GM19455 (cell line): Measurements from ENCODE around the gene NLE1.
"Not testable (repeated sequence)": the region's sequence is repeated elsewhere in the genome, so short reads cannot be mapped to it uniquely, and the experiment has no call there.

ENCODE experiments used
- ATAC-seq: cut with Tn5 transposase; IDR thresholded peaks from one replicate; pipeline ENCODE4 v1.9.1; 2021; ENCODE audit not compliant: unreplicated experiment

NLE1 gene

DNA sequence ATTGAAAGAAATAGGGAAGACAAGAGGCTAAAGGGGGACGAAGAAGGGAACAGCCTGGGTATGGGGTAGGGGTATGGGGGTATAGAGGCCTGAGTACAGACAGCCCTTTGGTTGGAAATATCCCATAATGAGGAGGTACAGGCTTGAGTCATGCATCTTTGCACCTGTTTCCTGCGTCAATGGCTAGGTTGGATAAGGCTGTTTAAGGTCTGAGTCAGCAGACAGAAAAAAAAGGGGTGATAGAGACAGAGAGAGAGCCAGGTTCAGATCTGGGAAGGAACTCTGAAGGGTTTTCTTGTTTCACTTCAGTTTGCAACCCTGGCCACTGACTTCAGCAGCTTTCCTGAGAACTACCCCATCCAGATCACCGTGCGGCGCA, 12.1 kb downstream of the NLE1 start:
- no peak for ATAC-seq

- no peak for ATAC-seq
Observed at GRCh38 chr17:35129154-35129972, 12.7 kb downstream of the NLE1 start.

- no peak for ATAC-seq
Observed at GRCh38 chr17:35127751-35128514, 14.2 kb downstream of the NLE1 start.

DNA sequence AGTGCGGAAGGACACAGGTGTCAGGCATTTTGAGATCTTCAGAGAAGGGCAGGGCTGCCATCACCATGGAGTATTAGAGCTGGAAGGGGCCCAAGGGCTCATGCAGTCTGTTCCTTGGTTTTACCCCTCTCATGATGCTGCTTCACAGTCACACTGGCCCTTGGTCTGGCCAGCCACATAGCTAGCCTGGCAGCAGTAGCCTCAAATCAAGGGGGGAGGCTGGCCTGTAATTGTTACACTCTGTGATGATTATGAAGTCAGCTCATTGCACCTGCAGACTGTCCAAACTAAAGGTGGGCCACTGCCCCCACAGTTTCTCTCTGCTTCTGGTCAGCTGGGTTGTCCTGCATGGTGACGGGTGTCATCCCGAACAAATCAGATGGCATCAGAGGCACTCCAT, 20.8 kb downstream of the NLE1 start, which contains the start of gene FNDC8:
FNDC8 (plus strand) TSS at position 301 of the 400 bp plus-strand sequence; CDS start at position 380, 79 bp downstream.
- no peak for ATAC-seq

GRCh38 chr17:35119370-35120165, 22.5 kb downstream of the NLE1 start, which contains the start of gene RAD51D:
RAD51D (minus strand) TSS chr17:35119860; CDS start chr17:35119613, 247 bp downstream.
- peak; percentile 81 for ATAC-seq

DNA sequence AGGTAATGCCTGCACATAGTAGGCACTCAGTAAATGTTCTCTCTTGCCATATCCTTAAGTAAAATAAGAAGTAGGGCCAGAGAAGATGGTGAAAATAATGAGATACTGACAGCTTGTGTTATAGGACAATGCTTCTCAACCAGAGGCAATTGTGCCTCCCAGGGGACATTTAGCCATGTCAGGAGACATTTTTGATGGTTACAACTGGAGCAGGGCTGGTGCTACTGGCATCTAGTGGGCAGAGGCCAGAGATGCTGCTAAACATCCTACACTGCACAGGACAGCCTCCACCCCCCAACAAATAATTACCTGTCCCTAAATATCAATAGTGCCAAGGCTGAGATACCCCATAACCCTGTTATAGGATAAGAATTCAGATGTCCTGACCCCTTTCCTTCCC, 24.1 kb downstream of the NLE1 start:
- ATAC-seq = no peak

DNA sequence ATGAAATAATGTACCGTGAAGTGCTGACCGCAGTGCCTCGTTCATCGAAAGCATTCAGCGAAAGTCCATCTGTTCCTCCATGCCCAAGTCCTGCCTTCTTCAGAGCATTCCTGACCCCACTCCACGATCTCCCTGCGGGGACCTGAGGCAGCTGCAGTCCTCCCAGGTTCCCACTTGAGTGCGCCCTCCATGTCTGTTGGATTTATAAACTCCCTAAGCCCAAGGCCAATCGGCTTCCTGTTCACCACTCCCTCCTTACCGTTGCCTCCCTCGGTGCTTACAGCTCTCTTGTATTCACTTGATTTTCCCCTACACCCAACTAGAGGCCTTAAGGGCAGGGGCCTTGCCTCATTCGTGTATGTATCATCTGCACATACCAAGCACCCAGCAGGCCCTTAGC, 25.3 kb downstream of the NLE1 start:
- ATAC-seq = no peak

GRCh38 chr17:35110791-35111190, 31.3 kb downstream of the NLE1 start:
- not testable (repeated sequence) for ATAC-seq

DNA sequence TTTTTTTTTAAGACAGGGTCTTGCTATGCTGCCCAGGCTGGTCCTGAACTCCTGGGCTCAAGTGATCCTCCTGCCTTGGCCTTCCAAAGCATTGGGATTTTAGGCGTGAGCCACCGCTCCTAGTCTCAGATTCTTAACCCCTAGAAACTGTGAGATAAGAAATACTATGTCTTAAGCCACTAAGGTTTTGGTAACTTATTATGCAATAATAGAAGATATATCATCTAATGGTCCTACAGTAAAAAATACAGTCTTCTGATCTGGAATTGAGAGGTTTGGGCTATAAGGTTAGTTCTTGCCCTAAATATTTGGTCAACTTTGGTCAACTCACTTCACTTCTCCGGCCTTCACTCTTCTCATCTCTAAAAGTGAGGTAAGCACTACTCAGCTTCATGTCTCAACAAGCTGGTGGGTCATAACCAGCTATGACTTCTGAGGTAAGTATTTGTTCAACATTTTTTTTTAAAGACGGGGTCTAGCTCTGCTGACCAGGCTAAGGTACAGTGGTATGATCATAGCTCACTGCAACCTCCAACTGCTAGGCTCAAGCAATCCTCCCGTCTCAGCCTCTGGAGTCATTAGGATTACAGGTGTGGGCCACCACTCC, 37.2 kb downstream of the NLE1 start:
- ATAC-seq = no peak

DNA sequence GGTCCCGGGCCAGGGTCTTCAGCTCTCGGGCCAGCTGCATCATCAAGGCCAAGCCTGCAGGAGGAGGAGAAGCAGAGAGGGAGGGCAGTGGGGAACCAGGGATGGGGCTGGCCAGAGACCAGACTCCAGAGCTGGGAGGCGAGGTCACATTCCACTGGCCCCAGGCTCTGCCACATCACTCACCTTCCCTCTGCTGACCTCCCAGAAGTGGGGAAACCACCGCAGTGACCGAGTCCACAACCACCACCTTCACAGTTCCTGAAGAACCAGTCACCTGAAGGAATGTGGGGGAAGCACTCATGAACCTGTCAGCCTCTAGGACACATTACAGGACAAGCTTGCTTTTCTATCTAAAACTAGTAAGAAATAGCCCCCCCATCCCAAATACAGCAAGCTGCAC, 38.8 kb downstream of the NLE1 start:
- ATAC-seq = no peak

DNA sequence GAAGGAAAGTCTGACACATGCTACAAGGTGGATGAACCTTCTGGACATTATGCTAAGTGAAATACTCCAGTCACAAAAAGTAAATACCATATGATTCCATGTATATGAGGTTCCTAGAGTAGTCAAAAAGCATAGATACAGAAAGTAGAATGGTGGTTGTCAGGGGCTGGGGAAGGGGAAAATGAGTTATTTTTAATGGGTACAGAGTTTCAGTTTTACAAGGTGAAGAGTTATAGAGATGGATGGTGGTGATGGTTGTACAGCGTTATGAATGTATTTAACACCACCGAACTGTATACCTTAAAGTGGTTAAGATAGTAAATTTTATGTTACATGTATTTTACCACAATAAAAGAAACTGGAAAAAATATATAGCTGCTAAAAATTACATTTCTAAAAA, 40.4 kb downstream of the NLE1 start:
- no peak for ATAC-seq

DNA sequence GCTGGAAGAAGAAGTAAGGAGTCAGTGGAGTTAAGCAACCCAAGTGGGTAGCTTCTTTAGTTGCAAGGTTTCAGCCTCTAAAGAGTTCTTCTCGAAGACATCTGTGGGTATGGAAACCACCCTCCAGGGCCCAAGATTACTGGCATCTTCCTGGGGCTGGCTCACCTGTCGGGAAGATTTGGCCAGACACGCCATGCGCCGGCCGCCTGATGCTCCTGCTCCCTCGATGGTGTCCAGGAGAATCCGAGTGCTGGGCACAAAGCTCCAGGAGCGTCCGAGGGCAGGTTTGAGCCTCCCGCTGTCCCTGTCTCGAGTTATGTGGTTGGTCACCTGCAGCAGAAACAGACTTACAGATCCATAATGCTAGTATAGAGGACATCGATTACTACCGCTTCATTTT, 41.1 kb downstream of the NLE1 start:
- ATAC-seq = no peak

DNA sequence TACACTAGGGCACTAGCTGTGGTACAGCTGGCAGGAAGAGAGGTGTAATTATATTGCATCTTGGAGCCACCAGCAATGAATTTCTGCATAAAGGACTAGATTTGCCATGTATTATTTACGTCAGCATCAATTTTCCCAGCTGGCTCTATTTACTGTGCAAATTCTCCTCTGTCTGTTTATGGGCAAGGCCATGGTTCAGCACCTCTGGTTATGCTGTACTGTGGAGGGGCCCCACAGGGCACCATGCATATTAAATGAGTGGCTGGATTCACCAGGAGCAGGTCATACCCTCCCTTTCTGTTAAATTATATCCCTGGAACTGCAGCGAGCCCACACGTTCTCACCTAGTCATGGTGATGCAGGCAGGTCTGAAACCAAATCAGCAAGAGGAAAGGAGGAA, 42.2 kb downstream of the NLE1 start:
- no peak for ATAC-seq

GRCh38 chr17:35097776-35098175, 44.3 kb downstream of the NLE1 start:
- no peak for ATAC-seq

GRCh38 chr17:35095741-35096140, 46.4 kb downstream of the NLE1 start:
- ATAC-seq = no peak

DNA sequence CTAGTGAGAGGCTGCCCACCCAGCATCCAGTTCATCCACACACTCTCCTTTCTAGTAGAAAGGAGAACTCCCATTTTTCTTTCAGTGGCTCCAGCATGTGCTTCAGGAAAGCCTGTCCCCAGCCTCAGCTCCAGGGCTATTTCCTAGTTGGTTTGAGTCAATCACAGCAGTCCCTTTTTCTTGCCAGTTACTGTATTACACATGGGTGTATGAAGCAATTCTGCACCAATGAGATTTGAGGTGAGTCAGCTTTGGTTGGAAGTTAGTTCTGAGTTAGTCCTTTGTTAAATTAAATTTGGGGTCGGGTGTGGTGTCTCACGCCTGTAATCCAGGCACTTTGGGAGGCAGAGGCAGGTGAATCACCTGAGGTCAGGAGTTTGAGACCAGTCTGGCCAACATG, 47.2 kb downstream of the NLE1 start:
- no peak for ATAC-seq

DNA sequence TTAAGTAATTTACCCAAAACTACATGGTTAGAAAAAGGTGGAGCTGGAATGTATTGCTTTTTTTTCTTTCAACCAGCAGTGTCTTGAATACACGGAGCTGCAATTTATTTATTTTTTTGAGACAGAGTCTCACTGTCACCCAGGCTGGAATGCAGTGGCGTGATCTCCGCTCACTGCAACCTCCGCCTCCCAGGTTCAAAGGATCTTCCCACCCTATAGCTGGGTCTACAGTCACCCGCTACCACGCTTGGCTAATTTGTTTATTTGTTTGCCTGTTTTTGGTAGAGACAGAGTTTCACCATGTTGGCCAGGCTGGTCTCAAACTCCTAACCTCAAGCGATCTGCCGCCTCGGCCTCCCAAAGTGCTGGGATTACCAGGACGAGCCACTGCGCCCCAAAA, 51.4 kb downstream of the NLE1 start:
- not testable (repeated sequence) for ATAC-seq

DNA sequence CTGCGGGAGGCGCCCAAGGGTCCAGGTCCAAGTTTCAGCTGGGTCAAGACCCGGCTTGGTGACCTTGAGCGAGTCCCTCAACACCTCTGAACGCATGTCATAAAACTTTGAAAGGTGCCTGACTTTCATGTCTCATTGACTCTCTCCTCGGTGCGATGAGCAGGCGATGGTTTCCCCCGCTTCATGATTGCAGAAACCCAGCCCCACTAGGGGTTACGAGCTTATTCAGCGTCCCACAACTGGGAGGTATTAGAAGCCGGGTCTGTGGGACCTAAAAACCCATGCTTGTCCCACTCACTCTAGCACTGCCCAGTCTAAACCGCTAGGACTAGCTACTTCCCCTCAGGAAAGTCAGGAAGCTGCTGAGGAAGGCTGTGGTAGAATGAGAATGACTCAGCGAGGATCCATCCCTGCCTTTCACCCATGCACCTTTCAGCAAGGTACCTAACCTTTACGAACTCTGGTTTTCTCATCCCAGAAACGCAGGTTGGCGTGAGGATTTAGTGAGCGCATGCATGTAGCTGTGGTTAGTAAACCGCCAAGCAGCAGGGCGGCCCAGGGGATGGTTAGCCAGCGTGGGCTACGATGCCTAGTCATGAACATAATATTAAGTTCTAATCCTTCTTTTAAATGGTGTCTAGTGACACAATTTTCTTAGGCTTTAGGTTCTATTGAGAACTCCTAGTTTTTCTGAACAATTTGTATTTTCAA, 52.4 kb downstream of the NLE1 start:
- peak; percentile 24 for ATAC-seq

- peak; percentile 69 for ATAC-seq
Observed at GRCh38 chr17:35088881-35089585, 53.1 kb downstream of the NLE1 start.
